ENCODE measurements around the gene KRTAP9-4. TPM values are rescaled to one million over a fixed set of nuclear protein-coding genes. Genes with fewer than 3 reads are reported as not detected.

KRTAP9-4 gene
- total RNA-seq, 1 experiment from 2014 or later = not detected

GRCh38 chr17:41298458-41299135 is 49.1 kb downstream of the KRTAP9-4 start:
- H2BK12ac ChIP-seq (ENCODE audit: insufficient read length, low read depth, low read length) = no peak overlapping the region
- no peak overlapping the region for H4K8ac ChIP-seq (replicated peaks; ENCODE audit: insufficient read length, low read depth, low read length)
- no peak overlapping the region for H3K9ac ChIP-seq (ENCODE audit: extremely low read depth, insufficient read length, low read length)
- no peak overlapping the region for H3K27ac ChIP-seq (ENCODE audit: insufficient read length, low read depth, low read length)
- DNase-seq = peak; percentile 46
- no peak overlapping the region for H3K4ac ChIP-seq (ENCODE audit: low read depth, low read length)
- no peak overlapping the region for H3K18ac ChIP-seq (ENCODE audit: insufficient read length, low read depth, low read length)
- H3K4me2 ChIP-seq (ENCODE audit: insufficient read depth, insufficient read length, low read length) = no peak overlapping the region
- peaks cover 0 to 2% of the 10 kb centered on the region in 2 experiments; a peak in 2 of 5 replicates for H3K9me3 Mint-ChIP-seq
- no peaks in the 10 kb centered on the region for H3K4me1 ChIP-seq (ENCODE audit: insufficient read depth, low read length)
- H2AFZ ChIP-seq (ENCODE audit: low read length) = no peak overlapping the region
- TF ChIP-seq CTCF (conservative IDR thresholded peaks at IDR 0.05) = 0 out of 3 replicates have a peak, but pooled peaks have one; percentile 14
- H3K56ac ChIP-seq (ENCODE audit: insufficient read length, low read depth, low read length) = no peak overlapping the region
- no peak overlapping the region for H3T11ph ChIP-seq (ENCODE audit: low read length)
- H3K79me1 ChIP-seq (ENCODE audit: insufficient read depth, low read depth, low read length, poor library complexity, severe bottlenecking) = no peaks in the 10 kb centered on the region
- H4K20me1 ChIP-seq (ENCODE audit: control insufficient read depth, insufficient read depth, insufficient read length) = no peaks in the 10 kb centered on the region
- H3K4me3 Mint-ChIP-seq = no peak overlapping the region
- H3K27me3 Mint-ChIP-seq (ENCODE audit: low read depth) = no peaks in the 10 kb centered on the region
- no peaks in the 10 kb centered on the region for H3K36me3 Mint-ChIP-seq (ENCODE audit: insufficient read depth in 1 of 3, low read depth in 3 of 3)
- no peak overlapping the region for H3K23ac ChIP-seq (ENCODE audit: insufficient read length, low read depth, low read length)
- H3K14ac ChIP-seq (ENCODE audit: insufficient read depth, low read length) = no peak overlapping the region
- H4K91ac ChIP-seq (ENCODE audit: insufficient read length, low read depth, low read length) = no peak overlapping the region
- no peak overlapping the region for H2BK5ac ChIP-seq (ENCODE audit: insufficient read length, low read length)
- H2AK5ac ChIP-seq (ENCODE audit: insufficient read length, low read length) = no peak overlapping the region
- no peak overlapping the region for H2BK120ac ChIP-seq (ENCODE audit: low read depth, low read length, poor library complexity, severe bottlenecking)
- no peaks in the 10 kb centered on the region for H3K79me2 ChIP-seq (ENCODE audit: insufficient read depth, low read length)
- no CpG with 5 or more reads among the region's 20 CpGs for WGBS (ENCODE audit: extremely low coverage, insufficient read length, low lambda C conversion rate)
- no peaks in the 10 kb centered on the region for H3K27me3 ChIP-seq (ENCODE audit: insufficient read depth, low read length)
- H2BK20ac ChIP-seq (ENCODE audit: low read depth, low read length, poor library complexity, severe bottlenecking) = no peak overlapping the region
- H3K27ac Mint-ChIP-seq = no peak overlapping the region
- H2BK15ac ChIP-seq (ENCODE audit: low read depth, low read length) = no peak overlapping the region
- H3K9me3 ChIP-seq (ENCODE audit: control insufficient read depth, low read depth, low read length) = no peaks in the 10 kb centered on the region
- H3K4me1 Mint-ChIP-seq = peaks cover 0 to 10% of the 10 kb centered on the region in 2 experiments; a peak in 1 of 4 replicates
- H3K23me2 ChIP-seq (ENCODE audit: insufficient read length, low read depth, low read length, poor library complexity, severe bottlenecking) = no peaks in the 10 kb centered on the region
- no peak overlapping the region for H4K5ac ChIP-seq (ENCODE audit: insufficient read length, low read depth, low read length)

Other genes starting within 250 kb of the KRTAP9-4 start
- gene KRTAP3-2, start 249.8 kb upstream of the KRTAP9-4 start, total RNA-seq (2021) = not detected in 2 replicates
- not detected in 2 replicates for gene KRTAP3-1, start 240.6 kb upstream of the KRTAP9-4 start, total RNA-seq (2021)
- not detected in 2 replicates for gene KRTAP1-5, start 222.5 kb upstream of the KRTAP9-4 start, total RNA-seq (2021)
- not detected in 2 replicates for gene KRTAP1-4, start 219.5 kb upstream of the KRTAP9-4 start, total RNA-seq (2021)
- not detected in 2 replicates for gene KRTAP1-3, start 214.8 kb upstream of the KRTAP9-4 start, total RNA-seq (2021)
- gene KRTAP1-1, start 208.2 kb upstream of the KRTAP9-4 start, total RNA-seq (2021) = not detected in 2 replicates
- gene KRTAP2-1, start 202.4 kb upstream of the KRTAP9-4 start, total RNA-seq (2021) = not detected in 2 replicates
- gene KRTAP2-2, start 194.5 kb upstream of the KRTAP9-4 start, total RNA-seq (2021) = not detected in 2 replicates
- not detected in 2 replicates for gene KRTAP2-3, start 189.6 kb upstream of the KRTAP9-4 start, total RNA-seq (2021)
- gene KRTAP2-4, start 183.8 kb upstream of the KRTAP9-4 start, total RNA-seq (2021) = not detected in 2 replicates
- not detected in 2 replicates for gene KRTAP4-7, start 165.5 kb upstream of the KRTAP9-4 start, total RNA-seq (2021)
- not detected in 2 replicates for gene KRTAP4-8, start 151.5 kb upstream of the KRTAP9-4 start, total RNA-seq (2021)
- not detected in 2 replicates for gene KRTAP4-16, start 147.5 kb upstream of the KRTAP9-4 start, total RNA-seq (2021)
- gene KRTAP4-9, start 144.3 kb upstream of the KRTAP9-4 start, total RNA-seq (2021) = not detected in 2 replicates
- gene KRTAP4-11, start 131.3 kb upstream of the KRTAP9-4 start, total RNA-seq (2021) = not detected in 2 replicates
- gene KRTAP4-12, start 125.5 kb upstream of the KRTAP9-4 start, total RNA-seq (2021) = not detected in 2 replicates
- gene KRTAP4-6, start 109.1 kb upstream of the KRTAP9-4 start, total RNA-seq (2021) = not detected in 2 replicates
- not detected in 2 replicates for gene KRTAP4-5, start 99.9 kb upstream of the KRTAP9-4 start, total RNA-seq (2021)
- gene KRTAP4-4, start 88.9 kb upstream of the KRTAP9-4 start, total RNA-seq (2021) = not detected in 2 replicates
- not detected in 2 replicates for gene KRTAP4-3, start 81.5 kb upstream of the KRTAP9-4 start, total RNA-seq (2021)
- not detected in 2 replicates for gene KRTAP4-2, start 71.5 kb upstream of the KRTAP9-4 start, total RNA-seq (2021)
- not detected in 2 replicates for gene KRTAP4-1, start 64.8 kb upstream of the KRTAP9-4 start, total RNA-seq (2021)
- gene KRTAP9-1, start 59.8 kb upstream of the KRTAP9-4 start, total RNA-seq (2021) = not detected in 2 replicates
- not detected in 2 replicates for gene KRTAP9-2, start 23.0 kb upstream of the KRTAP9-4 start, total RNA-seq (2021)
- not detected in 2 replicates for gene KRTAP9-3, start 17.2 kb upstream of the KRTAP9-4 start, total RNA-seq (2021)
- gene KRTAP9-8, start 11.7 kb upstream of the KRTAP9-4 start, total RNA-seq (2021) = not detected in 2 replicates
- not detected in 2 replicates for gene KRTAP9-9, start 5.7 kb downstream of the KRTAP9-4 start, total RNA-seq (2021)
- not detected in 2 replicates for gene KRTAP9-6, start 15.7 kb downstream of the KRTAP9-4 start, total RNA-seq (2021)
- gene KRTAP9-7, start 26.0 kb downstream of the KRTAP9-4 start, total RNA-seq (2021) = not detected in 2 replicates
- not detected in 2 replicates for gene KRTAP29-1, start 53.2 kb downstream of the KRTAP9-4 start, total RNA-seq (2021)
- gene KRTAP16-1, start 59.6 kb downstream of the KRTAP9-4 start, total RNA-seq (2021) = not detected in 2 replicates
- gene KRTAP17-1, start 66.0 kb downstream of the KRTAP9-4 start, total RNA-seq (2021) = not detected in 2 replicates
- not detected in 2 replicates for gene KRT33A, start 101.1 kb downstream of the KRTAP9-4 start, total RNA-seq (2021)
- gene KRT33B, start 120.1 kb downstream of the KRTAP9-4 start, total RNA-seq (2021) = not detected in 2 replicates
- not detected in 2 replicates for gene KRT34, start 132.6 kb downstream of the KRTAP9-4 start, total RNA-seq (2021)
- not detected in 2 replicates for gene KRT31, start 147.9 kb downstream of the KRTAP9-4 start, total RNA-seq (2021)
- gene KRT37, start 174.9 kb downstream of the KRTAP9-4 start, total RNA-seq (2021) = not detected in 2 replicates
- gene KRT38, start 191.3 kb downstream of the KRTAP9-4 start, total RNA-seq (2021) = not detected in 2 replicates
- gene KRT32, start 217.7 kb downstream of the KRTAP9-4 start, total RNA-seq (2021) = not detected in 2 replicates
- gene KRT35, start 231.5 kb downstream of the KRTAP9-4 start, total RNA-seq (2021) = not detected in 2 replicates
- not detected in 2 replicates for gene KRT36, start 240.2 kb downstream of the KRTAP9-4 start, total RNA-seq (2021)

Data from H9 (cell line).